GM21737 (cell line): ENCODE results near the gene DIPK1C.

Experiments
- ATAC-seq: cut with Tn5 transposase; IDR thresholded peaks from one replicate; pipeline ENCODE4 v1.9.1; 2021; ENCODE audit warnings: mild to moderate bottlenecking, moderate library complexity; ENCODE audit not compliant: unreplicated experiment

Gene DIPK1C

GRCh38 chr18:74454279-74454751, 2.8 kb downstream of the DIPK1C start:
- ATAC-seq, result no peak

GRCh38 chr18:74453642-74454198, 3.4 kb downstream of the DIPK1C start:
- ATAC-seq, result no peak

- no peak for ATAC-seq
Measured at GRCh38 chr18:74453016-74453566, 4.0 kb downstream of the DIPK1C start.

GRCh38 chr18:74451148-74451547, 6.0 kb downstream of the DIPK1C start:
- ATAC-seq, result no peak

- no peak for ATAC-seq
Measured at GRCh38 chr18:74450626-74451025, 6.5 kb downstream of the DIPK1C start.

- ATAC-seq, result no peak
Measured at GRCh38 chr18:74447404-74448152, 9.5 kb downstream of the DIPK1C start.

GRCh38 chr18:74446631-74447403, 10.3 kb downstream of the DIPK1C start:
- ATAC-seq, result no peak

GRCh38 chr18:74446178-74446577, 10.9 kb downstream of the DIPK1C start:
- no peak for ATAC-seq

GRCh38 chr18:74445585-74445984, 11.5 kb downstream of the DIPK1C start:
- ATAC-seq, result no peak

GRCh38 chr18:74444104-74444503, 13.0 kb downstream of the DIPK1C start:
- no peak for ATAC-seq

- ATAC-seq, result no peak
Measured at GRCh38 chr18:74440808-74441427, 16.2 kb downstream of the DIPK1C start.

GRCh38 chr18:74438091-74438490, 19.0 kb downstream of the DIPK1C start:
- no peak for ATAC-seq

GRCh38 chr18:74436158-74436769, 20.8 kb downstream of the DIPK1C start:
- ATAC-seq, result no peak

GRCh38 chr18:74435740-74436139, 21.4 kb downstream of the DIPK1C start:
- no peak for ATAC-seq

- ATAC-seq, result no peak
Measured at GRCh38 chr18:74434466-74434865, 22.6 kb downstream of the DIPK1C start.

GRCh38 chr18:74430806-74431571, 26.1 kb downstream of the DIPK1C start:
- no peak for ATAC-seq

- ATAC-seq, result no peak
Measured at GRCh38 chr18:74430231-74430630, 26.9 kb downstream of the DIPK1C start.

- ATAC-seq, result no peak
Measured at GRCh38 chr18:74429096-74429495, 28.0 kb downstream of the DIPK1C start.

GRCh38 chr18:74427442-74428112, 29.5 kb downstream of the DIPK1C start:
- ATAC-seq, result no peak
